ENCODE results near the gene F8. TPM values are rescaled to one million over a fixed set of nuclear protein-coding genes. Genes with fewer than 3 reads are reported as not detected.

The F8 gene
- total RNA-seq, 2 donors from 2014 or later: 5.5 to 6.0 TPM

- Mint-ChIP-seq H3K36me3 (ENCODE audit: low read depth) (peaks cover 2% of the 10 kb centered on the region), H3K9me3 (peaks cover 47% of the 10 kb centered on the region), H3K27ac (peak overlapping the region; percentile 19), H3K27me3 (ENCODE audit: insufficient read depth) (no peaks in the 10 kb centered on the region), H3K4me3 (peak overlapping the region; percentile 75), H3K4me1 (peaks cover 8% of the 10 kb centered on the region)
- Histone ChIP-seq H3K36me3 (ENCODE audit: control insufficient read depth, insufficient read depth, low read length) (no peaks in the 10 kb centered on the region), H3K4me3 (ENCODE audit: low read length) (peak overlapping the region; percentile 89), H3K27me3 (ENCODE audit: control insufficient read depth, insufficient read depth, low read length, poor library complexity, severe bottlenecking) (no peaks in the 10 kb centered on the region), H3K27ac (ENCODE audit: low read depth, low read length) (no peak overlapping the region), H3K9me3 (ENCODE audit: control insufficient read depth, low read length) (no peaks in the 10 kb centered on the region), H3K4me1 (ENCODE audit: control insufficient read depth, insufficient read depth, low read length) (no peaks in the 10 kb centered on the region), H3K9ac (ENCODE audit: extremely low read depth, low read length, poor library complexity, severe bottlenecking) (peak overlapping the region; percentile 89)
- DNase-seq: no peak
- TF ChIP-seq CTCF (conservative IDR thresholded peaks at IDR 0.05): no peak
- WGBS, 2 experiments (ENCODE audit: insufficient coverage in 1 of 2, insufficient read length in 1 of 2): 67% methylated on average over 2 of the region's 3 CpGs; no CpG with 5 or more reads in 1 of the 2 experiments
Measured at GRCh38 chrX:155028129-155028528, 5.6 kb upstream of the F8 start.

GRCh38 chrX:155027509-155028066 is 5.1 kb upstream of the F8 start:
- no peaks in the 10 kb centered on the region for H3K9me3 ChIP-seq (ENCODE audit: control insufficient read depth, low read length)
- peaks cover 45% of the 10 kb centered on the region for H3K9me3 Mint-ChIP-seq
- peak overlapping the region; percentile 90 for H3K27ac Mint-ChIP-seq
- TF ChIP-seq CTCF (conservative IDR thresholded peaks at IDR 0.05): no peak
- DNase-seq: no peak
- H3K27me3 ChIP-seq (ENCODE audit: control insufficient read depth, insufficient read depth, low read length, poor library complexity, severe bottlenecking): no peaks in the 10 kb centered on the region
- 20% methylated on average over 10 of the region's 14 CpGs; no CpG with 5 or more reads in 1 of the 2 experiments for WGBS, 2 experiments (ENCODE audit: insufficient coverage in 1 of 2, insufficient read length in 1 of 2)
- peak overlapping the region; percentile 89 for H3K4me3 ChIP-seq (ENCODE audit: low read length)
- peak overlapping the region; percentile 93 for H3K27ac ChIP-seq (ENCODE audit: low read depth, low read length)
- H3K36me3 ChIP-seq (ENCODE audit: control insufficient read depth, insufficient read depth, low read length): no peaks in the 10 kb centered on the region
- H3K9ac ChIP-seq (ENCODE audit: extremely low read depth, low read length, poor library complexity, severe bottlenecking): peak overlapping the region; percentile 89
- peak overlapping the region; percentile 75 for H3K4me3 Mint-ChIP-seq
- no peaks in the 10 kb centered on the region for H3K27me3 Mint-ChIP-seq (ENCODE audit: insufficient read depth)
- H3K36me3 Mint-ChIP-seq (ENCODE audit: low read depth): peaks cover 2% of the 10 kb centered on the region
- no peaks in the 10 kb centered on the region for H3K4me1 ChIP-seq (ENCODE audit: control insufficient read depth, insufficient read depth, low read length)
- H3K4me1 Mint-ChIP-seq: peaks cover 8% of the 10 kb centered on the region

GRCh38 chrX:155026727-155027508 is 4.4 kb upstream of the F8 start, which contains the start of gene FUNDC2:
TSS of gene FUNDC2 (plus strand) at chrX:155026844. CDS start at chrX:155026939, 95 bp downstream.
- Histone ChIP-seq H3K4me3 (ENCODE audit: low read length) (peak within 1 kb of the TSS; percentile 89), H3K9ac (ENCODE audit: extremely low read depth, low read length, poor library complexity, severe bottlenecking) (peak within 1 kb of the TSS; percentile 89), H3K36me3 (ENCODE audit: control insufficient read depth, insufficient read depth, low read length) (no peaks in the 10 kb centered on the region), H3K27ac (ENCODE audit: low read depth, low read length) (peak within 1 kb of the TSS; percentile 93), H3K4me1 (ENCODE audit: control insufficient read depth, insufficient read depth, low read length) (no peaks in the 10 kb centered on the region), H3K27me3 (ENCODE audit: control insufficient read depth, insufficient read depth, low read length, poor library complexity, severe bottlenecking) (no peaks in the 10 kb centered on the region), H3K9me3 (ENCODE audit: control insufficient read depth, low read length) (no peaks in the 10 kb centered on the region)
- Mint-ChIP-seq H3K4me3 (peak within 1 kb of the TSS; percentile 75), H3K4me1 (peaks cover 10% of the 10 kb centered on the region), H3K27ac (peak within 1 kb of the TSS; percentile 93), H3K27me3 (ENCODE audit: insufficient read depth) (no peaks in the 10 kb centered on the region), H3K9me3 (peaks cover 48% of the 10 kb centered on the region), H3K36me3 (ENCODE audit: low read depth) (peaks cover 2% of the 10 kb centered on the region)
- peak; percentile 91 for DNase-seq
- TF ChIP-seq CTCF (conservative IDR thresholded peaks at IDR 0.05): no peak
- 0% methylated on average over 4 to 80 of the region's 82 CpGs for WGBS, 2 experiments (ENCODE audit: insufficient coverage in 1 of 2, insufficient read length in 1 of 2)
